COLO668 (cell line): ENCODE data around the gene MET.

ENCODE experiments used
- DNase-seq: peaks from one replicate; lab custom pipeline; 2025; ENCODE audit not compliant: unreplicated experiment; lab: John Stamatoyannopoulos, UW

Gene MET

DNA sequence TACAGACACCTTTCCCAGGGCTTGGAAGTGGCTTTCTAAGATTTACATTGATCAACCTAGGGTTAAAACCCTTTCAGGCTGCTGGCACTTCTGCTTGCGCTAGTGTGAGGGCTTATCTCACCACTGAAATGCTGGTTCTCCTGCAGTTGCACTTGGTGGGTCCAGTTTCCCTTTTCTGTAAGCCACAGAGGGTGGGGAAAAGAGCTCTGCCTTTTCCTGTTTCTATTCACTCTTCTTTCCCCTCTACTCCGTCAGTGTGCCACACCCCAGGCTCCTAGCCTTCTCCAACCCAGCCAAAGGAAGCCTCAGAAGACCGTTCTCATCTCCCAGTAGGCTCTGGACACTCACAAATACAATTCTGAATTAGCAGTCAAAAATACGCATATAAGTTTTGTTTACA lies 171.4 kb downstream of the MET start:
- DNase-seq, result no peak
